ENCODE data around the gene KLF4.

DNA sequence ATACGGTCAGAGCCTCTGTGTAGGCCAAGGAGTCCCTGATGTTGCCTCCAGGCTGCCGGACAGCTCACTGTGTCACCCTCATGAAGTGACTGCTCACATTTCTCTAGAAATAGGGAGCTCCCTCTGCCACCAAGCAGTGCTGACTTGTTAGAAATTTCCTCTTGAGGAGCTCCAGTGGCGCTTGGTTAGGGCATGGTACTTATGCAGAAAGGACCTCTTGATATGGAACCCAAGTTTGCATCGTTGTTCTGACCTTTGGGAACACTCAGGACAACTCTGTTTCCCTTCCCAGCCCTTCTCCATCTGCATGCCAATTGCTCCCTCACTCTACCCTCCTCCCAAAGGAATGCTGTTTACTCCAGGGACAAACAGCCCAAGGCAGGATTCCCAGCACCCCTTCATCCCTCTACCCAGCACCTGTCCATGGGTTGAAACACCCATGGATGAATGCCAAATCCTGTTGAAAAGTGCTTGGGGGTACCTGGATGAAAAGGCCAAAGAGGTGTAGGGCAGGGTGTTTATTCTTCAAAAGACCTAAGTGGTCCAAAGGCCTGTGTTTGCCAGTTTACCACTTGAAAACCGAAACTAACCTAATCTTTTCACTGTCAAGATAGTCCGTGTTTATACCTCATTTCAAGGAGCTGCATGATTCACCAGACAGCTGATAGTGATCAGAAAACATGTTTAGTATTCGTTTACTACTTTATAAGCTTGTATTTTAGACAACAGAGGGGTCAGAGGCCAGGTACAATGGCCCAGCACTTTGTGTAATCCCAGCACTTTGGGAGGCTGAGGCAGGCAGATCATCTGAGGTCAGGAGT, 51.1 kb downstream of the KLF4 start:
- TF ChIP-seq, protein P1, sequence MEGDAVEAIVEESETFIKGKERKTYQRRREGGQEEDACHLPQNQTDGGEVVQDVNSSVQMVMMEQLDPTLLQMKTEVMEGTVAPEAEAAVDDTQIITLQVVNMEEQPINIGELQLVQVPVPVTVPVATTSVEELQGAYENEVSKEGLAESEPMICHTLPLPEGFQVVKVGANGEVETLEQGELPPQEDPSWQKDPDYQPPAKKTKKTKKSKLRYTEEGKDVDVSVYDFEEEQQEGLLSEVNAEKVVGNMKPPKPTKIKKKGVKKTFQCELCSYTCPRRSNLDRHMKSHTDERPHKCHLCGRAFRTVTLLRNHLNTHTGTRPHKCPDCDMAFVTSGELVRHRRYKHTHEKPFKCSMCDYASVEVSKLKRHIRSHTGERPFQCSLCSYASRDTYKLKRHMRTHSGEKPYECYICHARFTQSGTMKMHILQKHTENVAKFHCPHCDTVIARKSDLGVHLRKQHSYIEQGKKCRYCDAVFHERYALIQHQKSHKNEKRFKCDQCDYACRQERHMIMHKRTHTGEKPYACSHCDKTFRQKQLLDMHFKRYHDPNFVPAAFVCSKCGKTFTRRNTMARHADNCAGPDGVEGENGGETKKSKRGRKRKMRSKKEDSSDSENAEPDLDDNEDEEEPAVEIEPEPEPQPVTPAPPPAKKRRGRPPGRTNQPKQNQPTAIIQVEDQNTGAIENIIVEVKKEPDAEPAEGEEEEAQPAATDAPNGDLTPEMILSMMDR (conservative IDR thresholded peaks at IDR 0.05; ENCODE audit: low read length), result no peak
- TF ChIP-seq EZH2phosphoT487 (IDR thresholded peaks at IDR 0.05; ENCODE audit: borderline replicate concordance), result no peak

All from Loucy (cell line).